ENCODE data around the gene FZD10.

GRCh38 chr12:130151846-130152245 is 10.4 kb upstream of the FZD10 start:
- TF ChIP-seq CTCF (conservative IDR thresholded peaks at IDR 0.05) = no peak
- no peak for TF ChIP-seq EZH2 (IDR thresholded peaks at IDR 0.05; ENCODE audit: low read depth)
